Activated naive CD4-positive, alpha-beta T cell treated with anti-CD3 and anti-CD28 coated beads for 36 hours (primary cell): ENCODE results near the gene SLC47A2. TPM values are rescaled to one million over a fixed set of nuclear protein-coding genes. Genes with fewer than 3 reads are reported as not detected.

Source experiments
- CTCF ChIA-PET: fragments of 350-600 bp; sonication (Branson Sonifier 250); formaldehyde crosslinking; loops from one replicate; lab custom pipeline; 2021; ENCODE audit warnings: antibody characterized with exemption; lab: Charles Lee
- DNase-seq: peaks from one replicate; pipeline ENCODE4 v3.0.0-alpha.2; 2020
- H3K27ac Mint-ChIP-seq: one replicate; pipeline ENCODE4 v1.8.0; 2021; ENCODE audit warnings: mild to moderate bottlenecking, mixed read lengths
- H3K27me3 Mint-ChIP-seq: one replicate; pipeline ENCODE4 v1.8.0; 2021; ENCODE audit warnings: low read depth, mixed read lengths
- H3K36me3 Mint-ChIP-seq: one replicate; pipeline ENCODE4 v1.8.0; 2021; ENCODE audit warnings: low read depth, mixed read lengths
- H3K4me1 Mint-ChIP-seq: one replicate; pipeline ENCODE4 v1.8.0; 2021; ENCODE audit warnings: low read depth, mixed read lengths
- H3K4me3 Mint-ChIP-seq: one replicate; pipeline ENCODE4 v1.8.0; 2021; ENCODE audit warnings: mild to moderate bottlenecking, moderate library complexity, mixed read lengths
- H3K9me3 Mint-ChIP-seq: one replicate; pipeline ENCODE4 v1.8.0; 2021; ENCODE audit warnings: mixed read lengths
- intact Hi-C: fragments of 100-400 bp; cut with micrococcal nuclease; formaldehyde crosslinking; loops from one replicate; pipeline ENCODE4 v1.15.1; 2023
- total RNA-seq, 2 experiments: library from RNA; stranded (reverse); gene quantifications; one replicate each; pipeline ENCODE4 v1.2.3, GENCODE V29; 2021

Gene SLC47A2
- total RNA-seq, 2 experiments from 2014 or later = not detected

DNA sequence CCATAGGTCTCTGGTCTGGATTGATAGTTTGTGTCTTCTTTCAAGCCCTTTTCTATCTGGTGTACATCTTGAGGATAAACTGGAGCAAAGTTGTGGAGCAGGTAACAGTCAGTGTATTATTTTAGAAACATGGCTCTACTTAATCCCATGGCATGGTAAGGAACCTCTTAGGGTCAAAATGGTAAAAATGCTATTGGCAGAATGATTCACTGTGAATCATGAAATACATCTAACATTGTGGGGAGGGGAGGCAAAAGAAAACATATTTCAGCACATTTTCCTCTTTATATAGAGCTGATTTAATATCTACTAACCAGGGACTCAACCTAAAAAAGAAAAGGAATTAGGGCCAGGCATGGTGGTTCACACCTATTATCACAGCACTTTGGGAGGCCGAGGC lies 85.7 kb downstream of the SLC47A2 start:
- no peak overlapping the region for H3K4me3 Mint-ChIP-seq
- no peak for DNase-seq
- H3K36me3 Mint-ChIP-seq = no peaks in the 10 kb centered on the region
- CTCF ChIA-PET = interaction anchor here (0.6 kb wide), 1 partner anchor 16 kb away, joined by 5 read pairs; no protein-coding TSS in a partner anchor
- H3K27ac Mint-ChIP-seq = no peak overlapping the region
- peaks cover 2% of the 10 kb centered on the region for H3K27me3 Mint-ChIP-seq
- H3K9me3 Mint-ChIP-seq = no peaks in the 10 kb centered on the region
- H3K4me1 Mint-ChIP-seq = no peaks in the 10 kb centered on the region
- intact Hi-C loops = no loop called here

DNA sequence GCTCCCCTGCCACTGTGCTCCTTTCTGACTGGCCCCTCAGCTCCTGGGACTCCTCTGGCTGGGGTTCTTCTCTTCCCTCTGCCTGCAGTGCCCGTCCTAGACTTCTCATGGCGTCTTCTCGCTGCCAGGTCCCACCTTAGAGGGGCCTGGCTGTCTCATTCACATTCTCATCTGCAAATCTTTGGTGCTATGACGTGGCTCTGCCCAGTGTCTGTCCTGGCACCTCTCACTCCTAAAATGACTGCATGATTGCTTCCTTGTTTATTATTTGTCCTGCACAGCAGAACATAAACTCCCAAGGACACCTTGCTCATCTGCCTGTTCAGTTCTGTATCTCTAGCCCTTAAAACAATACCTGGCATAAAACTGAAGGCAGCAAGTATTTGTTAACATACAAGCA lies 86.3 kb downstream of the SLC47A2 start:
- no peak for DNase-seq
- CTCF ChIA-PET = interaction anchor here (0.7 kb wide), 1 partner anchor 11 kb away, joined by 7 read pairs; no protein-coding TSS in a partner anchor
- Mint-ChIP-seq H3K4me1 (no peaks in the 10 kb centered on the region), H3K36me3 (no peaks in the 10 kb centered on the region), H3K27me3 (no peaks in the 10 kb centered on the region), H3K27ac (no peak overlapping the region), H3K9me3 (no peaks in the 10 kb centered on the region), H3K4me3 (no peak overlapping the region)
- intact Hi-C loops = no loop called here

DNA sequence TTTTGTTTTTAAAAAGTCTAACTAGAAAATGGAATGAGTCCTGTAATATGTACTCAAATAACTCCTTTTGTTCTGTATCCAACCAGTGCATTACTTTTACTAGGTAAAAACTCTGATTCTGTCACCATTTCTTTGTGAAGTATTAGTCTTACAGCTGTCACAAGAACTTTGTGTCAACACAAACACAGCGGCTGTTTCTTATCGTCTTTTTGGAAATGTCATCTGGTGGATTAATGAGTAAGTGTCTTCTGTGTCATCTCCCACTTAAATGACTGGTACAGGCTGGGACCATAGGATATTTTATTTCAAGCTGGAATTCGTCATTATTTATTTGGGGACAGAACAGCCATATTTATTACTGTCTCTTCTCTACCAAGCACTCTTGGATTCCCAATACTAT lies 86.9 kb downstream of the SLC47A2 start:
- H3K36me3 Mint-ChIP-seq = no peaks in the 10 kb centered on the region
- intact Hi-C loops = no loop called here
- no peaks in the 10 kb centered on the region for H3K27me3 Mint-ChIP-seq
- H3K27ac Mint-ChIP-seq = no peak overlapping the region
- H3K4me3 Mint-ChIP-seq = no peak overlapping the region
- CTCF ChIA-PET = interaction anchor here (0.7 to 1.0 kb wide), 2 partner anchors 11 to 119 kb away, joined by 3 to 7 read pairs; partner anchors contain the start of gene ALDH3A1
- H3K9me3 Mint-ChIP-seq = no peaks in the 10 kb centered on the region
- no peak for DNase-seq
- H3K4me1 Mint-ChIP-seq = no peaks in the 10 kb centered on the region

Other genes with a start within 250 kb of the SLC47A2 start
- gene SLC47A1, start 182.7 kb downstream of the SLC47A2 start, total RNA-seq = under 1 TPM; 0.30 to 0.33 TPM
- 10 to 100 TPM; 21.0 to 22.3 TPM for gene ALDH3A2, start 67.8 kb downstream of the SLC47A2 start, total RNA-seq
- not detected for gene ALDH3A1, start 31.7 kb upstream of the SLC47A2 start, total RNA-seq
- gene ULK2, start 151.4 kb upstream of the SLC47A2 start, total RNA-seq = 10 to 100 TPM; 10.2 to 10.3 TPM